ENCODE measurements around the gene MTMR10.
A peak's percentile ranks its signal among the peaks of the same experiment; 100 is the strongest.

Gene MTMR10

DNA sequence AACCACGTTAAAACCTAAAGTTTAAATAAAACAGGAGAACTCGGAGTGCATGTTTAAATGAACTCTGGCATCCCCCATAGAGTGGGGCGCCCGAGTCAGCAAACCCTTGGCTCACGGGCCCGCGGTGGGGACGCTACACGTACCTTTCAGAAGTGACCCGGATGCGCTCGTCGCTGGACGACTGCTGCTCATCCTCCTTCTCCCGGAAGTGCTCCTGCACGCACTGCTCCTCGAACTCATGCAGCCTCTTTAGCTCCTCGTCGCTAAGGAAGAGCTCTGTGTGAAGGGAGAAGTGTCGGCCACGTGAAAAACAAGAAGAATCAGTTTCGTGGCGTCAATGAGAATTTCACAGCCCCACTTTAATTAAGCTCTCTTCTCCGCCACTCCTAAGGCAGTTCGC is 34.6 kb upstream of the MTMR10 start:
- no peaks in the 10 kb centered on the region for H3K27me3 ChIP-seq (replicated peaks; ENCODE audit: control insufficient read depth, insufficient read depth, low read length)
- no peak overlapping the region for H3K4me3 ChIP-seq (ENCODE audit: low read length)
- no peak for DNase-seq (ENCODE audit: low read depth)
- H3K4me1 ChIP-seq (ENCODE audit: control insufficient read depth, insufficient read depth, low read length): peaks cover 11% of the 10 kb centered on the region
- H3K9ac ChIP-seq (ENCODE audit: low read length): no peak overlapping the region
- no peaks in the 10 kb centered on the region for H3K36me3 ChIP-seq (ENCODE audit: control insufficient read depth, insufficient read depth, low read length, severe bottlenecking)
- no peaks in the 10 kb centered on the region for H3K9me3 ChIP-seq (ENCODE audit: control insufficient read depth, low read length)

DNA sequence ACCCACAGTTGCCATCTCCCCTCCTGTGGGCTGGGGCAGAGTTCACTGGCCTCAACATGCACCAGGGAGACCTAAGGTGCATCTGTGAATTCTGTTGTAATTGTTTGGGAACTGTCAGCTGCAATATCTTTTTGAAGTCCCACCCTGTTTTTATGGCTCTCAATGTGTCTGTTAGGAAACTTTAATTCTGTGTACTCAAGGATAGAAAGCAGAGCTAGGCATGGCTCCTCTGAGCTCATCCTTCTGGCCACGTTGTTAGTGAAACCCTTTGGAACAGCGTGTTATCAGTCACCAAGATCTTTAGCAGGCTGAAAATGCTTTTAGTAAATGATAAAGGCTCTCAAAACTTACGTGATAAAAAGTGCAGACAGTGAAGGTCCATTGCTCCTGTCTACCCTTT is 33.6 kb upstream of the MTMR10 start:
- Histone ChIP-seq H3K4me1 (ENCODE audit: control insufficient read depth, insufficient read depth, low read length) (peaks cover 11% of the 10 kb centered on the region), H3K27me3 (replicated peaks; ENCODE audit: control insufficient read depth, insufficient read depth, low read length) (no peaks in the 10 kb centered on the region), H3K9ac (ENCODE audit: low read length) (no peak overlapping the region), H3K36me3 (ENCODE audit: control insufficient read depth, insufficient read depth, low read length, severe bottlenecking) (no peaks in the 10 kb centered on the region), H3K4me3 (ENCODE audit: low read length) (no peak overlapping the region), H3K9me3 (ENCODE audit: control insufficient read depth, low read length) (no peaks in the 10 kb centered on the region)
- peak; percentile 29 for DNase-seq (ENCODE audit: low read depth)

DNA sequence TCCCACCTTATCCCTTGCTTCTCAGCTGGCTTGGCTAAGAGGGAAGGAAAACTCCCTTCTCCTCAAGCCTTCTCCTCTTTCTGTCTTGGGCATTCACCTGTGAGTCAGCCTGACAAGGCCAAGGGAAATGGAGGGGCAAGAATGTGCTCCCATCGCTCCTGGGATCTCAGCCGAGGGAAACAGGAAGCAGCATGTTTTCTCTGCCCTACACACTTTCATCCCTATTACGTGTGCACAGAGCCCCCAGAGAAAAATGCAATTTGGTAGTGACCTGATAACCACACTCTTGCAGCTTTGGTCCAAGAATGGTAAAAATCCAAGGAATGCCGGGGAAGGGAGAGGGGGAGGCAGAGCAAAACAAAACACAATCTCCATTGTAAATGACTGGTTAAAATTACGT is 32.9 kb upstream of the MTMR10 start:
- H3K4me1 ChIP-seq (ENCODE audit: control insufficient read depth, insufficient read depth, low read length): peaks cover 11% of the 10 kb centered on the region
- H3K4me3 ChIP-seq (ENCODE audit: low read length): no peak overlapping the region
- no peaks in the 10 kb centered on the region for H3K9me3 ChIP-seq (ENCODE audit: control insufficient read depth, low read length)
- peak; percentile 68 for DNase-seq (ENCODE audit: low read depth)
- H3K36me3 ChIP-seq (ENCODE audit: control insufficient read depth, insufficient read depth, low read length, severe bottlenecking): no peaks in the 10 kb centered on the region
- H3K27me3 ChIP-seq (replicated peaks; ENCODE audit: control insufficient read depth, insufficient read depth, low read length): no peaks in the 10 kb centered on the region
- no peak overlapping the region for H3K9ac ChIP-seq (ENCODE audit: low read length)

DNA sequence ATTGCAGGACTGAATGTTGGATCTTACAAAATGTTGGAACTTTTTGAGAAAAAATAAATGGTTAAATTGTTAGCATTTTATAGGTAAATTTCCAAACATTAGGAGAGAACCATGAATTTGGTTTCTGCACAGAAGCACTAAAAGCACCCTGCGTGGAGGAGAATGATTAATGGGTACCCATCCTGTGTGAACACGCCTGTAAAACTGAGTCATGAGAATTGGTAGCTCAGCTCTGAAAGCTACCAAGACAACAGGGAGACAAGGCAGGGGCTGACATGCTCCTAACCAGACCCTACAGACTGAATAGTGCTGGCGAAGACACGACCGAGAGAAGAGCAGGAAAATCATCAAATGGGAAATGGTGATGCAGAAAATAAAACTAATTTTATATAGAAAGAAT is 32.4 kb upstream of the MTMR10 start:
- Histone ChIP-seq H3K9me3 (ENCODE audit: control insufficient read depth, low read length) (no peaks in the 10 kb centered on the region), H3K4me1 (ENCODE audit: control insufficient read depth, insufficient read depth, low read length) (peaks cover 11% of the 10 kb centered on the region), H3K4me3 (ENCODE audit: low read length) (no peak overlapping the region), H3K27me3 (replicated peaks; ENCODE audit: control insufficient read depth, insufficient read depth, low read length) (no peaks in the 10 kb centered on the region), H3K9ac (ENCODE audit: low read length) (no peak overlapping the region), H3K36me3 (ENCODE audit: control insufficient read depth, insufficient read depth, low read length, severe bottlenecking) (no peaks in the 10 kb centered on the region)
- no peak for DNase-seq (ENCODE audit: low read depth)

DNA sequence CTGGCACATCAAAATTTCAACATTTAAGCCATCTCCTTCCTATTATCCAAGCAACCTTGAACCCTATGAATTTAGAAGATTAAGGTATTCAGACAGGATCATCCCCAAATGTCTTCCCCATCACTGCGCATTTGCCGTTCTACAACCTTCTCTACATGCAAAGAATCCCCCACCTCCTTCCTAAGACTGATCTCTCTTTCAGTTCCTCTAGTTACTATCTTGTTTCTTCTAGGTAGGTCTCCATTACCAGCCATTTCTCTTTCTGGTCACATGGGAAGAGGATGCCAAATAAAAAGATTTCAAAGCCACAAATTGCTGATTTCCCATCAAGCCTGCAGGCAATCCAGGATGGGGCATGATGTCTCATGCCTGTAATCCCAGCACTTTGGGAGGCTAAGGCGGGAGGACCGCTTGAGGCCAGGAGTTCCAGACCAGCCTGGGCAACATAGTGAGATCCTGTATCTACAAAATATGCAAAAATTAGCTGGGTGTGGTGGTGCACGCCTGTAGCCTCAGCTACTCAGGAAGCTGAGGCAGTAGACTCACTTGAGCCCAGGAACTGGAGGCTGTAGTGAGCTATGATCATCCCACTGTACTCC is 29.7 kb upstream of the MTMR10 start:
- no peak overlapping the region for H3K4me3 ChIP-seq (ENCODE audit: low read length)
- DNase-seq (ENCODE audit: low read depth): no peak
- peaks cover 11% of the 10 kb centered on the region for H3K4me1 ChIP-seq (ENCODE audit: control insufficient read depth, insufficient read depth, low read length)

DNA sequence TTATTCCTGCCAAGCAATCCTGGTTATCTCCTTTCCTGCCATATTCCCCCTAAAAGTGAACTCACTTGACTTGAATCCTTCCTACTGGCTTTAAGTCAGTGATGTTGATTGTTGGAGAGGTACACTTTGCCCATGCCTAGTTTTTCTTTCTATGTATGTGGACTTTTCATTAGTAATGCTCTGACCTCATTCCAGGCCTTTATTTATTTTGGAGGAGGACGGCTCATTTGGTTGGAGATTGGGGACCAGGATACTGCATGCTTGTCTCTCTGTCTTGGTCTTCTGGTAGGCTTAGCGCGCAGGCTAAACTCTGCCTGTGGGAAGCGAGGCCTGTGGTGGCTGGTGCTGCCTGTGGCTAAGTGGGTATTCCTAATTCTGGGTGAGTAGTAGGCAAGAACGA is 29.1 kb upstream of the MTMR10 start:
- H3K4me3 ChIP-seq (ENCODE audit: low read length): no peak overlapping the region
- H3K9me3 ChIP-seq (ENCODE audit: control insufficient read depth, low read length): no peaks in the 10 kb centered on the region
- H3K27me3 ChIP-seq (replicated peaks; ENCODE audit: control insufficient read depth, insufficient read depth, low read length): no peaks in the 10 kb centered on the region
- H3K9ac ChIP-seq (ENCODE audit: low read length): no peak overlapping the region
- no peak for DNase-seq (ENCODE audit: low read depth)
- H3K36me3 ChIP-seq (ENCODE audit: control insufficient read depth, insufficient read depth, low read length, severe bottlenecking): no peaks in the 10 kb centered on the region
- H3K4me1 ChIP-seq (ENCODE audit: control insufficient read depth, insufficient read depth, low read length): peaks cover 11% of the 10 kb centered on the region

More for the DNA sequence above, 29.7 kb upstream of the MTMR10 start:
- Histone ChIP-seq H3K36me3 (ENCODE audit: control insufficient read depth, insufficient read depth, low read length, severe bottlenecking) (no peaks in the 10 kb centered on the region), H3K9me3 (ENCODE audit: control insufficient read depth, low read length) (no peaks in the 10 kb centered on the region), H3K9ac (ENCODE audit: low read length) (no peak overlapping the region), H3K27me3 (replicated peaks; ENCODE audit: control insufficient read depth, insufficient read depth, low read length) (no peaks in the 10 kb centered on the region)

DNA sequence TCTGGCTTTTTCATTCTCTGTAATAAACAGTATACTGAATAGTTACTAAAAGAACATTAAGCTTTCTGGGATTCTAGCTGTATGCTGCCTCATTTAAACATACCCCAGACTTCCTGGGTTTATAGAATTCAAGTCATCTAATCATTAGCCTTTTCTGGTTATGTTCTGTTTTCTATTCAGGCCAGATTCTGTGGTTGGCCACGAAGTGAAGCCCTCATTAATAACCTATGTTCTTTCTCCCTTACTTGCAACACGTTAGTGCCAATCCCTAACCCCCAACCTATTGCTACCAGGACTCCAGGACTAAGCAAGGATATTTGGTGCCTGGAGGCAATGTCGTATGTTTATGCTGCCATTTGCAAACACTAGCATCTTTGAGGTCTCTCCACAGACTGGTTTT is 28.6 kb upstream of the MTMR10 start:
- Histone ChIP-seq H3K4me3 (ENCODE audit: low read length) (no peak overlapping the region), H3K9me3 (ENCODE audit: control insufficient read depth, low read length) (no peaks in the 10 kb centered on the region), H3K36me3 (ENCODE audit: control insufficient read depth, insufficient read depth, low read length, severe bottlenecking) (no peaks in the 10 kb centered on the region), H3K4me1 (ENCODE audit: control insufficient read depth, insufficient read depth, low read length) (peaks cover 11% of the 10 kb centered on the region), H3K9ac (ENCODE audit: low read length) (no peak overlapping the region), H3K27me3 (replicated peaks; ENCODE audit: control insufficient read depth, insufficient read depth, low read length) (no peaks in the 10 kb centered on the region)
- no peak for DNase-seq (ENCODE audit: low read depth)

DNA sequence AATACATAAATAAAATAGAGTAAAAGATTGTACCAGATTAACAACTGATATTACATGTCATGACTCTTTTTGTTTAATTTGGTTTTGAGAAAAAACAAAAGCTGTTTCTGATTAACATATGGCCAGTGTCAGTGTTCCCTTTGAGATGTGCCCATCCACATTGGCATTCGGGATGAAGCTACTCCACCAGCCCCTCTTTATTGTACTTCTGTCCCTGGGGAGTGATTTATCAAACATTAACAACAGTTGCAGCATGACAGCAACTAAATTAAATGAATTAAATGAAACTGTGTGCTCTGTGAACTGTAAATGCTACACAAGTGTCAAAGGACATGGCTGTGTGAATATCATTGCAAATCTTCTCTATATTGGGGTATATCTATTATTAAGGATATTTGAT is 25.9 kb upstream of the MTMR10 start:
- no peak for DNase-seq (ENCODE audit: low read depth)
- H3K9ac ChIP-seq (ENCODE audit: low read length): no peak overlapping the region
- H3K27me3 ChIP-seq (replicated peaks; ENCODE audit: control insufficient read depth, insufficient read depth, low read length): no peaks in the 10 kb centered on the region
- no peaks in the 10 kb centered on the region for H3K36me3 ChIP-seq (ENCODE audit: control insufficient read depth, insufficient read depth, low read length, severe bottlenecking)
- H3K4me3 ChIP-seq (ENCODE audit: low read length): no peak overlapping the region
- no peaks in the 10 kb centered on the region for H3K4me1 ChIP-seq (ENCODE audit: control insufficient read depth, insufficient read depth, low read length)
- peaks cover 17% of the 10 kb centered on the region for H3K9me3 ChIP-seq (ENCODE audit: control insufficient read depth, low read length)

DNA sequence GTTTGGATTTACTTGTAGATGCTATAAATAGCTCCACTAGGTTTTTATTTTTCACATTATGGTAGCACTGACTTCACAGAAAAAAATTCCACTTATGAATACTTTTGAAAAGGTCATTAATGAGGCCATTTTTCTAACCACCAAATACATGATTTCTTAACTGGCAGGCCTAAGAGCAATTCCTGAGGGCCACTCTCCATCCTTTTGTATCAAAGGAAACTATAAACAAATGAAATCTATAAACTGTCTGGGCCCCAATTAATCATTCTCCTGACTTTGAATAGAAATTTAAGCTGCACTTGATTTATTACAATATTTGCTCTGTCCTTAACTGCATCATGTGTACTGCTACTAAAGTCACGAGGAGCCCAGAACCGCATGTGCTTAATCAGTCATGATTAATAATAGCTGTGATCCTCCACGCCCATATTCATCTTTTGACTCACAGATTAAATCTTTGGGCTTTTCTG is 25.1 kb upstream of the MTMR10 start:
- Histone ChIP-seq H3K36me3 (ENCODE audit: control insufficient read depth, insufficient read depth, low read length, severe bottlenecking) (no peaks in the 10 kb centered on the region), H3K4me1 (ENCODE audit: control insufficient read depth, insufficient read depth, low read length) (no peaks in the 10 kb centered on the region), H3K9me3 (ENCODE audit: control insufficient read depth, low read length) (peaks cover 25% of the 10 kb centered on the region), H3K4me3 (ENCODE audit: low read length) (no peak overlapping the region), H3K27me3 (replicated peaks; ENCODE audit: control insufficient read depth, insufficient read depth, low read length) (no peaks in the 10 kb centered on the region), H3K9ac (ENCODE audit: low read length) (no peak overlapping the region)
- DNase-seq (ENCODE audit: low read depth): no peak

DNA sequence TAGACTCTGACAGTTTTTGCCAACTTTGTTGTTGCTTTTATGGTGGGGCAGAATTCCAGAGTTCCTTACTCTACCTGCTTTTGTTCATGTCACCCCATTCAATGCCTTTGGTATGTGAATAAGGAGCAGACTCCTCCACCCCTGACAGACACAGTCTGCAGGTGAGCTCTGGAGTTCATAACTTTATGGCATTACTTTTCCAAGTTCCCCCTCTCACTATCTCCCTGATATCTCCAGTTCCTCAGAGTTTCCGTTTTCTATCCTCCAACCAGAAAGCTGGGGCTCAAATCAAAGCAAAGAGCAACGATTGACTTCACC is 23.1 kb upstream of the MTMR10 start:
- Histone ChIP-seq H3K36me3 (ENCODE audit: control insufficient read depth, insufficient read depth, low read length, severe bottlenecking) (no peaks in the 10 kb centered on the region), H3K9ac (ENCODE audit: low read length) (no peak overlapping the region), H3K9me3 (ENCODE audit: control insufficient read depth, low read length) (peaks cover 34% of the 10 kb centered on the region), H3K27me3 (replicated peaks; ENCODE audit: control insufficient read depth, insufficient read depth, low read length) (no peaks in the 10 kb centered on the region), H3K4me1 (ENCODE audit: control insufficient read depth, insufficient read depth, low read length) (no peaks in the 10 kb centered on the region), H3K4me3 (ENCODE audit: low read length) (no peak overlapping the region)
- DNase-seq (ENCODE audit: low read depth): no peak

DNA sequence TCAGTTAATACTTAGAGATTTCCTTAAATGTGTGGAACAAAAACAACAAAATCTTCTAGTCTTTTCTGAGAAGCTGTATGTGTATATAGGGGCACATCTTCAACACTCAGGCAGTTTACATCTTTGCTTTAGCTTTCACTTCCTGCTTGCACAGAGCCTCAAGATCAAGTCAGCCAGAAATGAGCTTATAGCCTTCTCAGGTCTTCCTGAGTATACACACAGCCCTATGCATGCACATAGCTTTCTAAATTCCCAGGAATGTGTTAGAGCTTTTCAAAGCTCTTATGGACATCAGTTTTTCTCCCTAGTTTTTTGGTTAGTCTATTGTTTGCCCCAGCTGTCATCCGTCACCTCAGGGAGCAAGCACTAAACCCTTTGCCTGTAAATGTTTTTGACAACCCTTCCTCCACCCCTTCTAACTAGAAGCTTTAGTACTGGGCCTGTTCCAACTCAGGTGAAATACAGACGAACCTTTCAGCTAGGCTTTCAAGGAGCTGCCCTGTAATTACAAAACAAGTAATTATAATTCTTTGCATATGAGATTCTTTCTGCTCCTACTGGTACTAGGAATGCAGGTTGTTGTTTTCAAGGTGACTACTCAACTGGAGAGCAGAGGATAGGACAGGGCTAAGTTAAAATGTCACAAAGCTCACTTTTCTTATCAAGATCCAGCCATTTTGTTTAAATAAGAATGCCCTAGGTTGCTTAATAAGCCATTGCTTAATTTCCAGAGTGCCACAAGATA is 22.6 kb upstream of the MTMR10 start:
- H3K36me3 ChIP-seq (ENCODE audit: control insufficient read depth, insufficient read depth, low read length, severe bottlenecking): no peaks in the 10 kb centered on the region
- no peaks in the 10 kb centered on the region for H3K27me3 ChIP-seq (replicated peaks; ENCODE audit: control insufficient read depth, insufficient read depth, low read length)
- H3K9me3 ChIP-seq (ENCODE audit: control insufficient read depth, low read length): peaks cover 34% of the 10 kb centered on the region
- DNase-seq (ENCODE audit: low read depth): no peak
- no peak overlapping the region for H3K4me3 ChIP-seq (ENCODE audit: low read length)
- H3K4me1 ChIP-seq (ENCODE audit: control insufficient read depth, insufficient read depth, low read length): no peaks in the 10 kb centered on the region
- no peak overlapping the region for H3K9ac ChIP-seq (ENCODE audit: low read length)

DNA sequence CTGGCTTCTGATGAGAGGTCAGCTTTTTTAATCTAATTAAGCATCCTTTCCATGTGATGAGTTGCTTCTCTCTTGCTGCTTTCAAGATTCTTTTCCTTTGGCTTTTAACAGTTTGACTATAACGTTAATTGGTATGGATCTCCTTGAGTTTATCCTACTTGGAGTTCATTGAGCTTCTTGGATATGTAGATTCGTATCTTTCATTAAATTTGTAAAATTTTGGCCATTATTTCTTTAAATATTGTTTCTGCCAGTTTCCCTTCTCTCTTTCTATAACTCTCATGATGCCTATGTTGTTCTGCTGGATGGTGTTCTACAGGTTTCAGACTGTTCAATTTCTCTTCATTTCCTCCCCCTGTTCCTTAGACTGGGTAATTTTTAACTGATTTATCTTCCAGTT is 21.0 kb upstream of the MTMR10 start:
- Histone ChIP-seq H3K4me1 (ENCODE audit: control insufficient read depth, insufficient read depth, low read length) (no peaks in the 10 kb centered on the region), H3K9ac (ENCODE audit: low read length) (no peak overlapping the region), H3K27me3 (replicated peaks; ENCODE audit: control insufficient read depth, insufficient read depth, low read length) (peaks cover 3% of the 10 kb centered on the region), H3K4me3 (ENCODE audit: low read length) (no peak overlapping the region), H3K36me3 (ENCODE audit: control insufficient read depth, insufficient read depth, low read length, severe bottlenecking) (no peaks in the 10 kb centered on the region), H3K9me3 (ENCODE audit: control insufficient read depth, low read length) (peaks cover 34% of the 10 kb centered on the region)
- DNase-seq (ENCODE audit: low read depth): no peak

All from adipocyte (in vitro differentiated cells).